ENCODE measurements around the gene GPM6B. TPM values are rescaled to one million over a fixed set of nuclear protein-coding genes. Genes with fewer than 3 reads are reported as not detected.

Gene GPM6B
- total and polyA plus RNA-seq, 2 of the 4 experiments (the other 2 are of a cell fraction) = 4.2 to 5.9 TPM

GRCh38 chrX:13790206-13791131 lies 26.4 kb downstream of the GPM6B start:
- intact Hi-C loops (cut with micrococcal nuclease) = no loop called here
- H2BK20ac ChIP-seq (ENCODE audit: low read depth, low read length) = no peak overlapping the region
- WGBS, 2 experiments (ENCODE audit: extremely low coverage in 2 of 2, insufficient read length in 1 of 2) = 40% methylated on average over 1 of the region's 6 CpGs; no CpG with 5 or more reads in 1 of the 2 experiments
- ATAC-seq (ENCODE audit: low read depth) (no peak), DNase-seq (no peak)
- no peak overlapping the region for H3K4me2 ChIP-seq (ENCODE audit: low read depth, low read length)
- H4K91ac ChIP-seq (ENCODE audit: insufficient read depth, low read depth, low read length) = no peak overlapping the region
- H3K18ac ChIP-seq (ENCODE audit: low read depth, low read length) = no peak overlapping the region
- no peak overlapping the region for H2AFZ ChIP-seq (replicated peaks; ENCODE audit: low read length, poor library complexity)
- H3K36me3 ChIP-seq (ENCODE audit: control insufficient read depth, insufficient read depth, low read length) = no peaks in the 10 kb centered on the region
- H3K23ac ChIP-seq (ENCODE audit: low read depth, low read length) = no peak overlapping the region
- no peaks in the 10 kb centered on the region for H3K4me1 ChIP-seq (ENCODE audit: control insufficient read depth, insufficient read depth, low read length)
- CTCF ChIA-PET = no interaction called here
- H3K9me1 ChIP-seq (ENCODE audit: insufficient read depth, low read length) = no peaks in the 10 kb centered on the region
- H2BK15ac ChIP-seq (ENCODE audit: low read depth, low read length) = no peak overlapping the region
- no peak overlapping the region for H3K4me3 ChIP-seq (ENCODE audit: insufficient read depth, low read depth, low read length)
- no peaks in the 10 kb centered on the region for H3K9me3 ChIP-seq (ENCODE audit: control insufficient read depth, insufficient read depth, low read length)
- no peak overlapping the region for H2AK9ac ChIP-seq (replicated peaks; ENCODE audit: low read depth, low read length, poor library complexity)
- H4K20me1 ChIP-seq (ENCODE audit: insufficient read depth, low read length) = no peaks in the 10 kb centered on the region
- H4K5ac ChIP-seq (ENCODE audit: low read depth, low read length) = no peak overlapping the region
- no peak for TF ChIP-seq RFX5 (IDR thresholded peaks at IDR 0.05; ENCODE audit: low read depth, low read length)
- TF ChIP-seq RAD21 (IDR thresholded peaks at IDR 0.05; ENCODE audit: low read length) = no peak
- no peak for TF ChIP-seq MAFK (IDR thresholded peaks at IDR 0.05; ENCODE audit: low read depth, low read length)
- H3K79me1 ChIP-seq (ENCODE audit: low read depth in 1 of 2, low read length in 2 of 2) = no peaks in the 10 kb centered on the region
- no peak overlapping the region for H2BK120ac ChIP-seq (ENCODE audit: low read depth, low read length)
- H3K27me3 ChIP-seq (ENCODE audit: control insufficient read depth, insufficient read depth, low read length) = peaks cover 30% of the 10 kb centered on the region
- POLR2A ChIA-PET (ENCODE audit: unreplicated experiment) = no interaction called here
- H3K9ac ChIP-seq (ENCODE audit: low read depth, low read length) = no peak overlapping the region
- BruUV-seq (replicated peaks) = no TSS peak
- in situ Hi-C loops (cut with MboI; ENCODE audit: low sequenced_read_pairs) = no loop called here
- H3K27ac ChIP-seq (ENCODE audit: insufficient read depth, low read length) = no peak overlapping the region
- no peak overlapping the region for H3K4ac ChIP-seq (ENCODE audit: low read depth, low read length)
- dilution Hi-C loops (cut with HindIII; ENCODE audit: low sequenced_read_pairs, unreplicated experiment) = no loop called here
- H3K56ac ChIP-seq (ENCODE audit: extremely low read depth, insufficient read depth, low read length) = no peak overlapping the region
- H3K14ac ChIP-seq (replicated peaks; ENCODE audit: low read depth, low read length) = no peak overlapping the region
- H4K8ac ChIP-seq (ENCODE audit: low read depth in 2 of 2, low read length in 2 of 2) = no peak overlapping the region
- H2BK5ac ChIP-seq (ENCODE audit: low read depth, low read length, poor library complexity, severe bottlenecking) = no peak overlapping the region
- no peak overlapping the region for H2AK5ac ChIP-seq (ENCODE audit: low read depth, low read length)

Measured in IMR-90 (cell line).